ENCODE measurements around the gene MISP3. TPM values are rescaled to one million over a fixed set of nuclear protein-coding genes. Genes with fewer than 3 reads are reported as not detected.

MISP3 gene
- total RNA-seq, 1 donor from 2014 or later, result 2.3 TPM

GRCh38 chr19:14073261-14073924 lies 807 bp downstream of the MISP3 start:
- Mint-ChIP-seq H3K4me3 (peak overlapping the region; percentile 97), H3K27ac (peak overlapping the region; percentile 98), H3K36me3 (ENCODE audit: low read depth) (no peaks in the 10 kb centered on the region), H3K9me3 (no peaks in the 10 kb centered on the region), H3K27me3 (ENCODE audit: insufficient read depth) (peaks cover 5% of the 10 kb centered on the region), H3K4me1 (ENCODE audit: low read depth) (peaks cover 16% of the 10 kb centered on the region)
- DNase-seq (ENCODE audit: low spot score), result peak; percentile 78
- intact Hi-C loops (cut with micrococcal nuclease), result loop anchor here (1.0 to 2.0 kb wide), 6 partner anchors 8 to 193 kb away; partner anchors contain the start of genes ASF1B and DCAF15

GRCh38 chr19:14073925-14074838 lies 1.6 kb downstream of the MISP3 start:
- H3K27me3 Mint-ChIP-seq (ENCODE audit: insufficient read depth), result peaks cover 5% of the 10 kb centered on the region
- peak overlapping the region; percentile 97 for H3K4me3 Mint-ChIP-seq
- intact Hi-C loops (cut with micrococcal nuclease), result loop anchor here (1.0 to 2.0 kb wide), 7 partner anchors 7 to 194 kb away; partner anchors contain the start of genes ASF1B, DCAF15 and SAMD1
- H3K9me3 Mint-ChIP-seq, result no peaks in the 10 kb centered on the region
- H3K36me3 Mint-ChIP-seq (ENCODE audit: low read depth), result no peaks in the 10 kb centered on the region
- H3K27ac Mint-ChIP-seq, result peak overlapping the region; percentile 98
- DNase-seq (ENCODE audit: low spot score), result no peak
- peaks cover 16% of the 10 kb centered on the region for H3K4me1 Mint-ChIP-seq (ENCODE audit: low read depth)

GRCh38 chr19:14078411-14078810 lies 5.8 kb downstream of the MISP3 start:
- Mint-ChIP-seq H3K27me3 (ENCODE audit: insufficient read depth) (peaks cover 3% of the 10 kb centered on the region), H3K9me3 (no peaks in the 10 kb centered on the region), H3K27ac (no peak overlapping the region), H3K36me3 (ENCODE audit: low read depth) (no peaks in the 10 kb centered on the region), H3K4me3 (no peak overlapping the region), H3K4me1 (ENCODE audit: low read depth) (peaks cover 24% of the 10 kb centered on the region)
- intact Hi-C loops (cut with micrococcal nuclease), result no loop called here
- no peak for DNase-seq (ENCODE audit: low spot score)

- Mint-ChIP-seq H3K4me3 (peak overlapping the region; percentile 96), H3K36me3 (ENCODE audit: low read depth) (no peaks in the 10 kb centered on the region), H3K27me3 (ENCODE audit: insufficient read depth) (no peaks in the 10 kb centered on the region), H3K27ac (peak overlapping the region; percentile 97), H3K9me3 (no peaks in the 10 kb centered on the region), H3K4me1 (ENCODE audit: low read depth) (peaks cover 8% of the 10 kb centered on the region)
- intact Hi-C loops (cut with micrococcal nuclease), result loop anchor here (1.0 to 5.0 kb wide), 9 partner anchors 8 to 931 kb away; partner anchors contain the start of genes ASF1B, C19orf53, IER2 and PRKACA
- peak; percentile 99 for DNase-seq (ENCODE audit: low spot score)
Measured at GRCh38 chr19:14080887-14081796, 8.6 kb downstream of the MISP3 start.

- Mint-ChIP-seq H3K27ac (peak overlapping the region; percentile 97), H3K4me3 (peak overlapping the region; percentile 96), H3K9me3 (no peaks in the 10 kb centered on the region), H3K27me3 (ENCODE audit: insufficient read depth) (no peaks in the 10 kb centered on the region), H3K4me1 (ENCODE audit: low read depth) (peaks cover 8% of the 10 kb centered on the region), H3K36me3 (ENCODE audit: low read depth) (no peaks in the 10 kb centered on the region)
- peak; percentile 20 for DNase-seq (ENCODE audit: low spot score)
- intact Hi-C loops (cut with micrococcal nuclease), result loop anchor here (1.0 to 5.0 kb wide), 9 partner anchors 9 to 932 kb away; partner anchors contain the start of genes ASF1B, C19orf53, IER2 and PRKACA
Measured at GRCh38 chr19:14081797-14082674, 9.4 kb downstream of the MISP3 start.

GRCh38 chr19:14082675-14082960 lies 10.0 kb downstream of the MISP3 start:
- intact Hi-C loops (cut with micrococcal nuclease), result loop anchor here (5.0 kb wide), 1 partner anchor 310 kb away; the partner anchor contains the start of gene C19orf53
- no peaks in the 10 kb centered on the region for H3K9me3 Mint-ChIP-seq
- H3K4me3 Mint-ChIP-seq, result peak overlapping the region; percentile 96

GRCh38 chr19:14085309-14085995 lies 12.9 kb downstream of the MISP3 start, which contains the start of gene C19orf67:
Gene C19orf67, minus strand, starts transcription at chr19:14085783. Its CDS starts 156 bp downstream, at chr19:14085627.
- intact Hi-C loops (cut with micrococcal nuclease), result no loop called here
- Mint-ChIP-seq H3K9me3 (no peaks in the 10 kb centered on the region), H3K27ac (no peak within 1 kb of the TSS), H3K4me1 (ENCODE audit: low read depth) (peaks cover 13% of the 10 kb centered on the region), H3K4me3 (peak within 1 kb of the TSS; percentile 2), H3K36me3 (ENCODE audit: low read depth) (peaks cover 17% of the 10 kb centered on the region), H3K27me3 (ENCODE audit: insufficient read depth) (no peaks in the 10 kb centered on the region)
- DNase-seq (ENCODE audit: low spot score), result no peak

More at GRCh38 chr19:14082675-14082960, 10.0 kb downstream of the MISP3 start:
- Mint-ChIP-seq H3K36me3 (ENCODE audit: low read depth) (peaks cover 1% of the 10 kb centered on the region), H3K4me1 (ENCODE audit: low read depth) (peaks cover 8% of the 10 kb centered on the region), H3K27ac (no peak overlapping the region), H3K27me3 (ENCODE audit: insufficient read depth) (no peaks in the 10 kb centered on the region)
- DNase-seq (ENCODE audit: low spot score), result no peak

GRCh38 chr19:14086098-14086497 lies 13.5 kb downstream of the MISP3 start:
- Mint-ChIP-seq H3K4me1 (ENCODE audit: low read depth) (peaks cover 10% of the 10 kb centered on the region), H3K4me3 (no peak overlapping the region), H3K27ac (no peak overlapping the region), H3K9me3 (no peaks in the 10 kb centered on the region), H3K27me3 (ENCODE audit: insufficient read depth) (no peaks in the 10 kb centered on the region), H3K36me3 (ENCODE audit: low read depth) (peaks cover 17% of the 10 kb centered on the region)
- intact Hi-C loops (cut with micrococcal nuclease), result no loop called here
- no peak for DNase-seq (ENCODE audit: low spot score)

GRCh38 chr19:14088634-14089411 lies 16.2 kb downstream of the MISP3 start:
- no peak for DNase-seq (ENCODE audit: low spot score)
- peaks cover 16% of the 10 kb centered on the region for H3K4me1 Mint-ChIP-seq (ENCODE audit: low read depth)
- peak overlapping the region; percentile 87 for H3K27ac Mint-ChIP-seq
- no peaks in the 10 kb centered on the region for H3K27me3 Mint-ChIP-seq (ENCODE audit: insufficient read depth)
- H3K9me3 Mint-ChIP-seq, result peaks cover 7% of the 10 kb centered on the region
- peaks cover 30% of the 10 kb centered on the region for H3K36me3 Mint-ChIP-seq (ENCODE audit: low read depth)
- H3K4me3 Mint-ChIP-seq, result peak overlapping the region; percentile 85
- intact Hi-C loops (cut with micrococcal nuclease), result no loop called here

GRCh38 chr19:14089412-14089661 lies 16.8 kb downstream of the MISP3 start:
- peak overlapping the region; percentile 87 for H3K27ac Mint-ChIP-seq
- peaks cover 30% of the 10 kb centered on the region for H3K36me3 Mint-ChIP-seq (ENCODE audit: low read depth)
- intact Hi-C loops (cut with micrococcal nuclease), result no loop called here
- H3K9me3 Mint-ChIP-seq, result peaks cover 7% of the 10 kb centered on the region
- H3K27me3 Mint-ChIP-seq (ENCODE audit: insufficient read depth), result no peaks in the 10 kb centered on the region
- DNase-seq (ENCODE audit: low spot score), result no peak
- peaks cover 16% of the 10 kb centered on the region for H3K4me1 Mint-ChIP-seq (ENCODE audit: low read depth)
- H3K4me3 Mint-ChIP-seq, result peak overlapping the region; percentile 85
